Measurements from ENCODE around the gene GLIPR1L2. TPM values are rescaled to one million over a fixed set of nuclear protein-coding genes. Genes with fewer than 3 reads are reported as not detected.
"Not testable (repeated sequence)": the region's sequence is repeated elsewhere in the genome, so short reads cannot be mapped to it uniquely, and the experiment has no call there.

GLIPR1L2 gene
- total RNA-seq, 2 experiments from 2014 or later, result not detected

- no peak overlapping the region for H3K4me3 Mint-ChIP-seq
- peaks cover 5% of the 10 kb centered on the region for H3K4me1 Mint-ChIP-seq
- ATAC-seq (no peak), DNase-seq (no peak)
- H3K36me3 Mint-ChIP-seq, result peaks cover 2% of the 10 kb centered on the region
- H3K9me3 Mint-ChIP-seq (ENCODE audit: low read depth), result peaks cover 7% of the 10 kb centered on the region
- no peak overlapping the region for H3K27ac Mint-ChIP-seq
- CTCF ChIA-PET, result no interaction called here
- H3K27me3 Mint-ChIP-seq, result no peaks in the 10 kb centered on the region
These were observed 49.0 kb downstream of the GLIPR1L2 start for GRCh38 chr12:75439930-75440329.

GRCh38 chr12:75441687-75442449 lies 51.0 kb downstream of the GLIPR1L2 start:
- not testable (repeated sequence) for H3K27ac Mint-ChIP-seq; H3K36me3 Mint-ChIP-seq; ATAC-seq; H3K9me3 Mint-ChIP-seq (ENCODE audit: low read depth); DNase-seq; H3K4me1 Mint-ChIP-seq; H3K27me3 Mint-ChIP-seq; H3K4me3 Mint-ChIP-seq
- CTCF ChIA-PET, result interaction anchor here (1.3 kb wide), 1 partner anchor 42 kb away, joined by 4 read pairs; no protein-coding TSS in a partner anchor

GRCh38 chr12:75442454-75442853 lies 51.6 kb downstream of the GLIPR1L2 start:
- H3K9me3 Mint-ChIP-seq (ENCODE audit: low read depth); ATAC-seq; H3K4me3 Mint-ChIP-seq; H3K36me3 Mint-ChIP-seq; DNase-seq; H3K27ac Mint-ChIP-seq; H3K27me3 Mint-ChIP-seq; H3K4me1 Mint-ChIP-seq: not testable (repeated sequence)
- CTCF ChIA-PET, result interaction anchor here (1.3 kb wide), 1 partner anchor 42 kb away, joined by 4 read pairs; no protein-coding TSS in a partner anchor

- Mint-ChIP-seq H3K27ac (no peak overlapping the region), H3K9me3 (ENCODE audit: low read depth) (peaks cover 5% of the 10 kb centered on the region), H3K27me3 (no peaks in the 10 kb centered on the region), H3K36me3 (peaks cover 2% of the 10 kb centered on the region), H3K4me3 (no peak overlapping the region), H3K4me1 (peaks cover 2% of the 10 kb centered on the region)
- DNase-seq (no peak), ATAC-seq (no peak)
- CTCF ChIA-PET, result no interaction called here
These were observed 52.8 kb downstream of the GLIPR1L2 start for GRCh38 chr12:75443709-75444108.

- peaks cover 2% of the 10 kb centered on the region for H3K36me3 Mint-ChIP-seq
- H3K9me3 Mint-ChIP-seq (ENCODE audit: low read depth), result peaks cover 5% of the 10 kb centered on the region
- CTCF ChIA-PET, result no interaction called here
- H3K4me3 Mint-ChIP-seq, result no peak overlapping the region
- H3K27ac Mint-ChIP-seq, result no peak overlapping the region
- H3K4me1 Mint-ChIP-seq, result no peaks in the 10 kb centered on the region
- H3K27me3 Mint-ChIP-seq, result no peaks in the 10 kb centered on the region
- no peak for DNase-seq
- no peak for ATAC-seq
These were observed 53.7 kb downstream of the GLIPR1L2 start for GRCh38 chr12:75444429-75445136.

GRCh38 chr12:75445137-75445507 lies 54.2 kb downstream of the GLIPR1L2 start:
- H3K27me3 Mint-ChIP-seq; H3K9me3 Mint-ChIP-seq (ENCODE audit: low read depth); CTCF ChIA-PET; ATAC-seq; H3K4me1 Mint-ChIP-seq; H3K4me3 Mint-ChIP-seq; H3K27ac Mint-ChIP-seq; H3K36me3 Mint-ChIP-seq; DNase-seq: not testable (repeated sequence)

GRCh38 chr12:75446857-75447256 lies 56.0 kb downstream of the GLIPR1L2 start:
- no peaks in the 10 kb centered on the region for H3K36me3 Mint-ChIP-seq
- CTCF ChIA-PET, result interaction anchor here (1.3 kb wide), 1 partner anchor 51 kb away, joined by 3 read pairs; no protein-coding TSS in a partner anchor
- H3K27me3 Mint-ChIP-seq, result no peaks in the 10 kb centered on the region
- H3K4me3 Mint-ChIP-seq, result no peak overlapping the region
- no peak for ATAC-seq
- no peaks in the 10 kb centered on the region for H3K4me1 Mint-ChIP-seq
- no peaks in the 10 kb centered on the region for H3K9me3 Mint-ChIP-seq (ENCODE audit: low read depth)
- no peak overlapping the region for H3K27ac Mint-ChIP-seq
- DNase-seq, result no peak

- H3K9me3 Mint-ChIP-seq (ENCODE audit: low read depth), result no peaks in the 10 kb centered on the region
These were observed 57.0 kb downstream of the GLIPR1L2 start for GRCh38 chr12:75447691-75448393.

GRCh38 chr12:75452675-75453330 lies 61.9 kb downstream of the GLIPR1L2 start:
- Mint-ChIP-seq H3K4me1 (peaks cover 12% of the 10 kb centered on the region), H3K36me3 (peaks cover 13% of the 10 kb centered on the region), H3K27ac (no peak overlapping the region), H3K9me3 (ENCODE audit: low read depth) (peaks cover 3% of the 10 kb centered on the region), H3K4me3 (no peak overlapping the region), H3K27me3 (peaks cover 2% of the 10 kb centered on the region)
- ATAC-seq, result no peak
- CTCF ChIA-PET, result no interaction called here
- no peak for DNase-seq

More at GRCh38 chr12:75447691-75448393, 57.0 kb downstream of the GLIPR1L2 start:
- ATAC-seq (no peak), DNase-seq (no peak)
- Mint-ChIP-seq H3K4me1 (no peaks in the 10 kb centered on the region), H3K4me3 (no peak overlapping the region), H3K36me3 (no peaks in the 10 kb centered on the region), H3K27ac (no peak overlapping the region), H3K27me3 (no peaks in the 10 kb centered on the region)
- CTCF ChIA-PET, result no interaction called here

GRCh38 chr12:75455839-75456238 lies 65.0 kb downstream of the GLIPR1L2 start:
- no peak overlapping the region for H3K4me3 Mint-ChIP-seq
- H3K27ac Mint-ChIP-seq, result no peak overlapping the region
- H3K27me3 Mint-ChIP-seq, result peaks cover 2% of the 10 kb centered on the region
- DNase-seq (no peak), ATAC-seq (no peak)
- H3K36me3 Mint-ChIP-seq, result peaks cover 22% of the 10 kb centered on the region
- peaks cover 6% of the 10 kb centered on the region for H3K9me3 Mint-ChIP-seq (ENCODE audit: low read depth)
- CTCF ChIA-PET, result interaction anchor here (0.8 to 2.5 kb wide), 5 partner anchors 24 to 121 kb away, joined by 3 to 5 read pairs (median 4); partner anchors contain the start of gene GLIPR1L1
- peaks cover 31% of the 10 kb centered on the region for H3K4me1 Mint-ChIP-seq

- peak overlapping the region; percentile 64 for H3K27ac Mint-ChIP-seq
These were observed 66.3 kb downstream of the GLIPR1L2 start for GRCh38 chr12:75457191-75457590.

GRCh38 chr12:75457866-75458265 lies 67.0 kb downstream of the GLIPR1L2 start:
- H3K27me3 Mint-ChIP-seq; H3K9me3 Mint-ChIP-seq (ENCODE audit: low read depth); H3K27ac Mint-ChIP-seq; ATAC-seq; DNase-seq; H3K4me3 Mint-ChIP-seq: not testable (repeated sequence)
- H3K36me3 Mint-ChIP-seq, result peaks cover 25% of the 10 kb centered on the region
- CTCF ChIA-PET, result interaction anchor here (1.2 to 2.5 kb wide), 3 partner anchors 22 to 123 kb away, joined by 4 to 7 read pairs (median 5); partner anchors contain the start of genes GLIPR1 and GLIPR1L1
- H3K4me1 Mint-ChIP-seq, result peaks cover 31% of the 10 kb centered on the region

More at GRCh38 chr12:75457191-75457590, 66.3 kb downstream of the GLIPR1L2 start:
- H3K27me3 Mint-ChIP-seq, result peaks cover 2% of the 10 kb centered on the region
- H3K36me3 Mint-ChIP-seq, result peaks cover 22% of the 10 kb centered on the region
- CTCF ChIA-PET, result interaction anchor here (0.9 to 2.5 kb wide), 6 partner anchors 20 to 123 kb away, joined by 3 to 7 read pairs (median 5); partner anchors contain the start of genes GLIPR1, GLIPR1L1 and GLIPR1L2
- H3K4me1 Mint-ChIP-seq, result peaks cover 31% of the 10 kb centered on the region
- DNase-seq (no peak), ATAC-seq (peak; percentile 20)
- H3K4me3 Mint-ChIP-seq, result no peak overlapping the region
- H3K9me3 Mint-ChIP-seq (ENCODE audit: low read depth), result peaks cover 6% of the 10 kb centered on the region

- Mint-ChIP-seq H3K4me1 (peaks cover 31% of the 10 kb centered on the region), H3K4me3 (no peak overlapping the region), H3K27ac (no peak overlapping the region), H3K27me3 (peaks cover 2% of the 10 kb centered on the region), H3K9me3 (ENCODE audit: low read depth) (peaks cover 6% of the 10 kb centered on the region), H3K36me3 (peaks cover 24% of the 10 kb centered on the region)
- no peak for ATAC-seq
- DNase-seq, result no peak
- CTCF ChIA-PET, result interaction anchor here (0.9 to 2.3 kb wide), 6 partner anchors 16 to 68 kb away, joined by 3 to 7 read pairs (median 3); partner anchors contain the start of genes GLIPR1 and GLIPR1L2
These were observed 68.9 kb downstream of the GLIPR1L2 start for GRCh38 chr12:75459755-75460154.

Data from activated CD8-positive, alpha-beta memory T cell treated with anti-CD3 and anti-CD28 coated beads, Interleukin-2, amount 10 ng/mL, durations not matched to agents 7 days and 5 days (primary cell).